Measurements from ENCODE around the gene SOAT2.
"Not testable (repeated sequence)": the region's sequence is repeated elsewhere in the genome, so short reads cannot be mapped to it uniquely, and the experiment has no call there.

DNA sequence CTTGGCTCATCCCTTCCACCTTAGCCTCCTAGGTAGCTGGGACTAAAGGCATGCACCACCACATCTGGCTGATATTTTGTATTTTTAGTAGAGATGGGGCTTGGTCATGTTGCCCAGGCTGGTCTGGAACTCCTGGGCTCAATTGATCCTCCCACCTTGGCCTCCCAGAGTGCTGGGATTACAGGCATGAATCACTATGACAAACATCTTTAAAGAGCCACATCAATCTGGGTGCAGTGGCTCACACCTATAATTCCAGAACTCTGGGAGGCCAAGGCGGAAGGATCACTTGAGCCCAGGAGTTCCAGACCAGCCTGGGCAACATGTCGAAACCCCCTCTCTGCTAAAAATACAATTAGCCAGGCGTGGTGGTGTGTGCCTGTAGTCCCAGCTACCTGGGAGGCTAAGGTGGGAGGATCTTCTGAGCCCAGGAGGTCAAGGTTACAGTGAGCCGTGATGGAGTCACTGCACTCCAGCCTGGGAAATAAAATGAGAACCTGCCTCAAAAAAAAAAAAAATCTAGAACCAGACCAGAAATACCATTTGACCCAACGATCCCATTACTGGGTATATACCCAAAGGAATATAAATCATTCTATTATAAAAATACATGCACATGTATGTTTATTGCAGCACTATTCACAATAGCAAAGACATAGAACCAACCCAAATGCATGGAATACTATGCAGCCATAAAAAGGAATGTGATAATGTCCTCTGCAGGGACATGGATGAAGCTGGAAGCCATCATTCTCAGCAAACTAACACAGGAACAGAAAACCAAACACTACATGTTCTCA is 8.3 kb upstream of the SOAT2 start:
- TF ChIP-seq, protein P1, sequence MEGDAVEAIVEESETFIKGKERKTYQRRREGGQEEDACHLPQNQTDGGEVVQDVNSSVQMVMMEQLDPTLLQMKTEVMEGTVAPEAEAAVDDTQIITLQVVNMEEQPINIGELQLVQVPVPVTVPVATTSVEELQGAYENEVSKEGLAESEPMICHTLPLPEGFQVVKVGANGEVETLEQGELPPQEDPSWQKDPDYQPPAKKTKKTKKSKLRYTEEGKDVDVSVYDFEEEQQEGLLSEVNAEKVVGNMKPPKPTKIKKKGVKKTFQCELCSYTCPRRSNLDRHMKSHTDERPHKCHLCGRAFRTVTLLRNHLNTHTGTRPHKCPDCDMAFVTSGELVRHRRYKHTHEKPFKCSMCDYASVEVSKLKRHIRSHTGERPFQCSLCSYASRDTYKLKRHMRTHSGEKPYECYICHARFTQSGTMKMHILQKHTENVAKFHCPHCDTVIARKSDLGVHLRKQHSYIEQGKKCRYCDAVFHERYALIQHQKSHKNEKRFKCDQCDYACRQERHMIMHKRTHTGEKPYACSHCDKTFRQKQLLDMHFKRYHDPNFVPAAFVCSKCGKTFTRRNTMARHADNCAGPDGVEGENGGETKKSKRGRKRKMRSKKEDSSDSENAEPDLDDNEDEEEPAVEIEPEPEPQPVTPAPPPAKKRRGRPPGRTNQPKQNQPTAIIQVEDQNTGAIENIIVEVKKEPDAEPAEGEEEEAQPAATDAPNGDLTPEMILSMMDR (conservative IDR thresholded peaks at IDR 0.05; ENCODE audit: low read depth, low read length), result not testable (repeated sequence)
- not testable (repeated sequence) for TF ChIP-seq EZH2 (IDR thresholded peaks at IDR 0.05; ENCODE audit: borderline replicate concordance, low read depth, low read length, poor library complexity, severe bottlenecking)
